Left colon (tissue), 2 donors: ENCODE data around the gene RDM1. TPM values are rescaled to one million over a fixed set of nuclear protein-coding genes. Genes with fewer than 3 reads are reported as not detected.
"Not testable (repeated sequence)": the region's sequence is repeated elsewhere in the genome, so short reads cannot be mapped to it uniquely, and the experiment has no call there.

Experiments used
- ATAC-seq: fragments of 200-7000 bp; cut with Tn5 transposase; one replicate; pipeline ENCODE4 v1.9.1; 2020; ENCODE audit warnings: mild to moderate bottlenecking, moderate library complexity
- DNase-seq, 2 donors: peaks; one replicate each; pipeline ENCODE4 v3.0.0-alpha.2; 2020
- intact Hi-C, 2 donors: fragments of 100-400 bp; cut with DNase I in 1 of 2; cut with micrococcal nuclease in 1 of 2; formaldehyde crosslinking; loops; one replicate each; pipeline versions ENCODE4 v1.11.2 to v1.14.0; 2022; cut with DNase I, micrococcal nuclease
- total RNA-seq, 2 donors: library from RNA; stranded (reverse); fragmentation: NEBNext Ultra II Directional; extraction: Animal tissue kit (Norgen Biotek cat#: 25700); gene quantifications; one replicate each; pipeline ENCODE4 v1.2.1, GENCODE V29; 2021
- donor health status: DM: no; HTN: no; CAD: no.
- donor health status: DM: yes; HTN: yes; CAD: no.

Gene RDM1
- total RNA-seq, 2 donors from 2014 or later: 0.36 to 2.1 TPM

DNA sequence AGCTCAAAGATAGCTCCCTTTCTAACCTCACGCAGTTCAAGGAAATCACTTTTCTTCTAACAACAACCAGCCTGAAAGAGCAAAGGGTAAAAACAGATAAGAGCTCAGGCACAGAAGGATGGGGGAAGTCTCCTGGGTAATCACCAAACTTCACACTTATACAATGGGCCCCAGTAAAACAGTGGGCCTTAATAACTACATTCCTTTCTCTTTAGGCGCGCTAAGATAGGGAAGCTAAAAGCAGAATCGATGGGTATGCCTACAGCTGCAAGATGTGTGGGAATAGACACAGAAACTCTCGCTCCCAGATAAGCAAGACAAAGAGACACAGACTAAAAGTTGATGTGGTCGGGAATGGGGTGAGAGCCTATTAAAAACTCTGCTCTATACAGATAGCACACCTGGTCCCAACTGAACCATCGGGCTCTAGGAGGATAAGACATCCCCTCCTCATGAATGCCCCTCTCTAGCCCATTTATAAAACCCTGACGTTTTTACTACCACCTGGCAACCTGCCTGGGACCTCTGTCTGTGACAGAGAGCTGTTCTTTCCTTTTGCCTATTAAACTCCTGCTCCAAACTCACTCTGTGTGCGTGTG lies 12.1 kb upstream of the RDM1 start:
- DNase-seq: peak in 1 of 2 donors; percentile 57
- intact Hi-C loops: no loop called here
- ATAC-seq: peak; percentile 80

- intact Hi-C loops, DNase-seq, ATAC-seq: not testable (repeated sequence)
Observed at GRCh38 chr17:35938492-35938891, 7.9 kb upstream of the RDM1 start.

DNA sequence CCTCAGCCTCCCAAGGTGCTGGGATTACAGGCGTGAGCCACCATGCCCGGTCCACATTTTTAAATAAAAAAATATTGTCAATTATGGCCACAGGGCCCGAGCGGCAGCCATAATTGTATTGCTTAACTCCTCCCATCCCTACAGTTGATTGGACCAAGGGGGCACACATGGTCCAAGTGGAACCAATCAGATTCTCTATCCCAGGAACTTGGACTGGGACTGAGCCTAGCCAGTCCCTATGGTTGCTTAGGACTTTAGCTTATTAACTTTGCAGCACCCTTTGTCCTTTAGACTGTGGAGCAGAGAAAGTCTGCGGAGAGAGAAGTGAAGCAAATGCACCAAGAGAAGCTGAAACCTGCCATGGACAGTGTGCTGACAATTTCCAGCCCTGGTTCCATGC lies 5.5 kb upstream of the RDM1 start:
- ATAC-seq (no peak), DNase-seq (no peak)
- intact Hi-C loops: no loop called here

DNA sequence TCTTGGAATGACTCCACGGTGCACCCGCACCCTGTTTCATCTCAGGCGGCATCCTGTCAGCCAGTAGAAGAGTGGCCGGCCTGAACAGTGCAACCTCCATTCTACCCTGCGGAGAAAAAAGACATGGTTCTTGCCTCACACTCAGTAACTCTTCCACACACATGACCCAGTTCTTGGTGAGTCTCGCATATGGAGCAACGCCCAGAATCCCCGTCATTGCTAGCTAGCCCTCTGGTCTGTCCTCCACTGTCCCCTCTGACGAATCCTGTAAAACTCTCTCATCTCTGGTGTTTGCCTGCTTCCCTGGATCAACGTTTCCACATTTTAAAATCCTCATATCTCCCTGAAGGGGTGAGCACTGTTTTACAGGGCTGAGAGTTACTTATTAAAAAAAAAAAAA lies 4.2 kb upstream of the RDM1 start:
- DNase-seq: no peak
- intact Hi-C loops: no loop called here
- no peak for ATAC-seq

GRCh38 chr17:35932586-35932985 lies 2.0 kb upstream of the RDM1 start:
- DNase-seq (no peak), ATAC-seq (no peak)
- intact Hi-C loops: no loop called here

GRCh38 chr17:35931794-35932425 lies 1.3 kb upstream of the RDM1 start:
- intact Hi-C loops: no loop called here
- ATAC-seq (no peak), DNase-seq (no peak)

GRCh38 chr17:35927714-35928113 lies 2.9 kb downstream of the RDM1 start:
- intact Hi-C loops: no loop called here
- DNase-seq: no peak
- no peak for ATAC-seq

- no peak for ATAC-seq
- no peak for DNase-seq
- intact Hi-C loops: no loop called here
Observed at GRCh38 chr17:35923609-35924114, 6.9 kb downstream of the RDM1 start.

DNA sequence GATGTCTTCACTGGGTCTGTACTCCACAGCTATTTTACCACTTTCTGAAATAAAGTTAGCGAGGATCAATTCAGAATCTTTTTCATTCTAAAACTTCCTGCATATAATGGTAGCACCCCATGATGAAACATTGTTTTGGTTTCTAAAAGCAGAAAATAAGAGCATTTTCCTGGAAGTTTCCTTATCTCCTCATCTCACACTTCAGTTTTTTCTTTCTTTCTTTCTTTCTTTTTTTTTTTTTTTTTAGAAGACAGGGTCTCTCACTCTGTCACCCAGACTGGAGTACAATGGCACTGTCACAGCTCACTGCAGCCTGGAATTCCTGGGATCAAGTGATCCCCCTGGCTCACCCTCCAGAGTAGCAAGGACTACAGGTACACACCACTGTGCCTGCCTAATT lies 10.3 kb downstream of the RDM1 start:
- DNase-seq (no peak), ATAC-seq (no peak)
- intact Hi-C loops: no loop called here

- peak; percentile 62 for ATAC-seq
Observed at GRCh38 chr17:35918665-35919064, 11.9 kb downstream of the RDM1 start.

GRCh38 chr17:35917519-35918213 lies 12.9 kb downstream of the RDM1 start:
- DNase-seq: no peak
- intact Hi-C loops: no loop called here
- ATAC-seq: no peak

More at GRCh38 chr17:35918665-35919064, 11.9 kb downstream of the RDM1 start:
- intact Hi-C loops: no loop called here
- DNase-seq: no peak

DNA sequence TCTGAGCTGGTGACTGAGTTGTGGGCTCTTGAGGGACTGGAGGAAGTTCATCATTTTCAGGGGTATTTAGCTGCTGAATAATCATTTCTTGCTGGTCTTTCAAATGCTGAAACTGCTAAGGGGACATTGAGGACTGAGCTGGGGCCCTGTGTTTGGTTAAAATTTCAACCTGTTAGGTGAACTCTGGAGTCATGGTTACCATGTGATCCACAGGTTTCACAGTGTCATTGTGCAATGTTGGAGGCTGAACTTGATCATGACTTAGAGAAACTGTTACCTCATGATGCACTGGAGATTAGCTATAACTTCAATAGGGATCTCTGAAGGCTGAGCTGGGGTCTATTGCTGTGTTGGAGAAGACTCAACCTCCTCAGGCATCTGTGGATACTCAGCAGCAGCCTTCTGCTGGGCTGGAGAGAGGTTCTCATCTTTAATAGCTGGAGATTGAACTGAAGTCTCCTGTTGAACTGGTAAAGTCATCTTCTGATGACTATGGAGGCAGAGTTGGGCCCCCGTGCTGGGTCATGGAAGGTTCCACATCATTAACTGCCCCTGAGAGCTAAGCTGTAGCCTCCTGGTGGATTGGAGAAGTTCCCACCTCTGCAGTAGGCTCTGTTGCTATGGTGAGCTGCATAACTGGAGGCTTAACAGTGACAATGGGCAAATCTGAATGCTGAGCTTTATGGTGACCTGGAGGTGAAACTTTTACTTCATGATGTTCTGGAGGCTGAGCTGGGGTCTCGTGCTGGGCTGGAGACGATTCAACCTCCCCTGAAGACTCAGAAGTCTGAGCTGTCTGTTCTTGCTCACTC lies 15.2 kb downstream of the RDM1 start:
- intact Hi-C loops: no loop called here
- ATAC-seq (no peak), DNase-seq (no peak)

- ATAC-seq (no peak), DNase-seq (no peak)
- intact Hi-C loops: no loop called here
Observed at GRCh38 chr17:35914354-35914753, 16.2 kb downstream of the RDM1 start.

DNA sequence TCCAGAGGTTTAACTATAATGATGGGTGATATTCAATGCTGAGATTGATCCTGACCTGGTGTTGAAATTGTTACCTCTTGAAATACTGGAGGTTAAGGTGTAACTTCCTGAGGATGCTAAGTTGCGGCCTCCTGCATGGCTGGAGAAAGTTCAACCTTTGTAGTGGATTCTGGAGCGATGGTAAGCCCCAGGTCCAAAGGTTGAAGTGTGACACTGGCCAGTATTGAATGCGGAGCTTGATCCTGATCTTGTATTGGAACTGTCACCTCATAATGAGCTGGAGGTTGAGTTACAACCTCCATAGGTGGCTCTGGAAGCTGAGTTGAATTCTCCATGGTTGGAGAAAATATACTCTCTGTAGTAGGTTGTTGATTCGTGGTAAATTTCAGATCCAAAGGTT lies 17.0 kb downstream of the RDM1 start:
- intact Hi-C loops: no loop called here
- no peak for DNase-seq
- no peak for ATAC-seq

GRCh38 chr17:35912942-35913341 lies 17.6 kb downstream of the RDM1 start:
- intact Hi-C loops: no loop called here
- ATAC-seq: no peak

GRCh38 chr17:35912339-35912912 lies 18.1 kb downstream of the RDM1 start:
- ATAC-seq (no peak), DNase-seq (no peak)
- intact Hi-C loops: no loop called here

More at GRCh38 chr17:35912942-35913341, 17.6 kb downstream of the RDM1 start:
- no peak for DNase-seq

GRCh38 chr17:35909408-35909807 lies 21.2 kb downstream of the RDM1 start:
- no peak for ATAC-seq
- intact Hi-C loops: no loop called here
- DNase-seq: no peak

GRCh38 chr17:35907691-35908090 lies 22.9 kb downstream of the RDM1 start:
- DNase-seq (no peak), ATAC-seq (no peak)
- intact Hi-C loops: no loop called here
